Measurements from ENCODE around the gene ACP6. TPM values are rescaled to one million over a fixed set of nuclear protein-coding genes. Genes with fewer than 3 reads are reported as not detected.

Gene ACP6
- total RNA-seq, 6 experiments from 2014 or later, result 12.4 to 16.9 (median 15.3) TPM

DNA sequence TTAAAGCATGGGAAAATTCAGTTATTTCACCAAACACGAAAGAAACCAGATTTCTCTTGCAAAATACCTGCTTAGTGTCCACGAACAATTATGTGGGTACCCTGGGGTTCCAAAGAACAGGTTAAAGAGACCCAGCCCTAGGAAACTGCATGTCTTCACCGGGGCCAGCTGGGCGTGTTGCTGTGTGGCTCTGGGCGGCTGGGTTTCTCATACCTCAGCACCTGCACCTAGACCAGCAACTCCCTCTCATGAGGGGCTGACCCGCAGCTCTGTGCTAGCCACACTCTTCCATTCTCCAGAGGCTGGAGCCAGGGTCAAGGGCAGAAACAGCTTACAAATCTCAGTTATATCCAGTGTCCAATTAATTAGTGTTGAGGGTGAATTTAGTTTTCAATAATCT lies 40.3 kb downstream of the ACP6 start:
- no peak overlapping the region for H3K4me3 Mint-ChIP-seq
- H3K27ac Mint-ChIP-seq, result no peak overlapping the region
- no peaks in the 10 kb centered on the region for H3K9me3 Mint-ChIP-seq
- no peak for DNase-seq
- no peaks in the 10 kb centered on the region for H3K27me3 Mint-ChIP-seq (ENCODE audit: insufficient read depth)
- no peaks in the 10 kb centered on the region; the same call in 1 of the 2 replicates for H3K36me3 Mint-ChIP-seq (ENCODE audit: low read depth)
- no peaks in the 10 kb centered on the region for H3K4me1 Mint-ChIP-seq (ENCODE audit: low read depth)
- TF ChIP-seq, protein P1, sequence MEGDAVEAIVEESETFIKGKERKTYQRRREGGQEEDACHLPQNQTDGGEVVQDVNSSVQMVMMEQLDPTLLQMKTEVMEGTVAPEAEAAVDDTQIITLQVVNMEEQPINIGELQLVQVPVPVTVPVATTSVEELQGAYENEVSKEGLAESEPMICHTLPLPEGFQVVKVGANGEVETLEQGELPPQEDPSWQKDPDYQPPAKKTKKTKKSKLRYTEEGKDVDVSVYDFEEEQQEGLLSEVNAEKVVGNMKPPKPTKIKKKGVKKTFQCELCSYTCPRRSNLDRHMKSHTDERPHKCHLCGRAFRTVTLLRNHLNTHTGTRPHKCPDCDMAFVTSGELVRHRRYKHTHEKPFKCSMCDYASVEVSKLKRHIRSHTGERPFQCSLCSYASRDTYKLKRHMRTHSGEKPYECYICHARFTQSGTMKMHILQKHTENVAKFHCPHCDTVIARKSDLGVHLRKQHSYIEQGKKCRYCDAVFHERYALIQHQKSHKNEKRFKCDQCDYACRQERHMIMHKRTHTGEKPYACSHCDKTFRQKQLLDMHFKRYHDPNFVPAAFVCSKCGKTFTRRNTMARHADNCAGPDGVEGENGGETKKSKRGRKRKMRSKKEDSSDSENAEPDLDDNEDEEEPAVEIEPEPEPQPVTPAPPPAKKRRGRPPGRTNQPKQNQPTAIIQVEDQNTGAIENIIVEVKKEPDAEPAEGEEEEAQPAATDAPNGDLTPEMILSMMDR (IDR thresholded peaks at IDR 0.05), result no peak

DNA sequence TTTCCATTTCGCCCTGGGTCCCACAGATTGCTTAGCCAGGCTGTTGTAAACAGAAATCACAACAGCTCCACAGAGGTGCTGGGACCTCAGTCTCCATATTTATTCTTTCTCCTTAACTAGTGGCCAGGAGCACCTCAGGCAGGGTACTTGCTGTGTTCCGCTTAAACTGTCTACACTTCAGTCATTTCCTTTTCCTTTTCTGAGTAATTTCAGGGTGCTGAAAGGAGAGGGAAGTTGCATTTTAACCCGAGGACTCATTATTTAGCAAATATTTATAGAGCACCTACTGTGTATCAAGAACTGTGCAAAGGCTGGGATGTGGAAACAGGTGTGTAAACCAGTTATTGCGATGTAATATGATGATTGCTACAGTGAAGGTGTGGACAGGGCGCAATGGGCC lies 41.9 kb downstream of the ACP6 start:
- Mint-ChIP-seq H3K9me3 (no peaks in the 10 kb centered on the region), H3K4me3 (no peak overlapping the region), H3K27me3 (ENCODE audit: insufficient read depth) (no peaks in the 10 kb centered on the region), H3K4me1 (ENCODE audit: low read depth) (no peaks in the 10 kb centered on the region), H3K36me3 (ENCODE audit: low read depth) (no peaks in the 10 kb centered on the region; the same call in 1 of the 2 replicates), H3K27ac (no peak overlapping the region)
- DNase-seq, result no peak
- TF ChIP-seq, protein P1 (IDR thresholded peaks at IDR 0.05), result no peak

DNA sequence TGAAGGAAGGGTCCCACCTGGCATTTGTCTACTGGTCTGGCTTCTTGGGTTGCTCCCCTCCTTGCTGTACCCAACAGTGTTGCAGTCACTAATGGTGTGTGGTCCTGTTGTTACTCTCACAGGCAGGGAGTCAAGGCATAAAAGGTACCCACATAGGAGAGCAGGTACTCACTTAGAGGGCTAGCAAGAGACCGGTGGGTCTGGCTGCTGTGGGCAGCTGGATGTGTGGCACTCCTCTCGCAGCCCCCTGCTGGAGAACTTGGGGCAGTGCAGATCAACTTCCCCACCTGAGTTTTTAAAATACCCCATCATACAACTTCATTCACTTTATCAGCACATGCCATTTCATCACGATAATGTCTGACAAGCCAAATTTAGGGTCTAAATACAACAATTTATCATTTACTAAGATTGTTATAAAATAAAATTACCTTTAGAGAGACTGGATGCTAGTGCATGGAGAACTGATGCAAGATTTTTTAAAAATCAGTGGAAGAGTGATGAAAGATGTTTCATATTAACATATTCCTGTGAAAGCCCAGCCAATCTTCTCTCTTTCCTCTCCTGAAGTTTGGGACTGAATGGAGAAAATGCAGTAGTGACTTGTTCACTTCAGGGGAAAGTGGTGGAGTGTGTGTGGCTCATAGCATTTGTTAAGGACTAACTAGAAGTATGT lies 42.8 kb downstream of the ACP6 start:
- TF ChIP-seq, protein P1 (IDR thresholded peaks at IDR 0.05), result peak; percentile 96
- no peak overlapping the region for H3K4me3 Mint-ChIP-seq
- no peaks in the 10 kb centered on the region for H3K27me3 Mint-ChIP-seq (ENCODE audit: insufficient read depth)
- no peaks in the 10 kb centered on the region for H3K9me3 Mint-ChIP-seq
- no peak overlapping the region for H3K27ac Mint-ChIP-seq
- peak; percentile 25 for DNase-seq
- no peaks in the 10 kb centered on the region for H3K4me1 Mint-ChIP-seq (ENCODE audit: low read depth)
- H3K36me3 Mint-ChIP-seq (ENCODE audit: low read depth), result no peaks in the 10 kb centered on the region; the same call in 1 of the 2 replicates

DNA sequence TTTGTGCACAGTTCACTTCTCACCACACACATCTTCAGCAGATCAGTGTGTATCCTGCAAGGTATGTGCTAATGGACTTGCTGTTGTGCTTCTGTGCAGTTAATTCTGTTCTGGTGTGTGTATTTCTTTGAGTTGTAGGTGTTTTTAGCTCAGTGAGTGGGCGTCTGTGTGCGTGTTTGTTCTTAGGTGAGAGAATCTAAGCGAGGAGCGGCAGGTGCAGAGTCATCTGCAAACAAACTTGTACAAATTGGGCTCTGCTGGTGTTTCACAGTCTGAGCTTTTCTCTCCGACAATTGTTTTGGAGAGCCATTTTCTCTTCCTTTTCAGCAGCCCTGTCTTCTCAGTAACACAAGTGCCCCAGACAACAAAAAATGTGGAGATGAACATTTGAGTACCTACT lies 43.6 kb downstream of the ACP6 start:
- H3K27me3 Mint-ChIP-seq (ENCODE audit: insufficient read depth), result no peaks in the 10 kb centered on the region
- no peak for DNase-seq
- no peak overlapping the region for H3K4me3 Mint-ChIP-seq
- TF ChIP-seq, protein P1 (IDR thresholded peaks at IDR 0.05), result no peak
- no peaks in the 10 kb centered on the region for H3K4me1 Mint-ChIP-seq (ENCODE audit: low read depth)
- H3K9me3 Mint-ChIP-seq, result no peaks in the 10 kb centered on the region
- H3K27ac Mint-ChIP-seq, result no peak overlapping the region
- H3K36me3 Mint-ChIP-seq (ENCODE audit: low read depth), result no peaks in the 10 kb centered on the region

DNA sequence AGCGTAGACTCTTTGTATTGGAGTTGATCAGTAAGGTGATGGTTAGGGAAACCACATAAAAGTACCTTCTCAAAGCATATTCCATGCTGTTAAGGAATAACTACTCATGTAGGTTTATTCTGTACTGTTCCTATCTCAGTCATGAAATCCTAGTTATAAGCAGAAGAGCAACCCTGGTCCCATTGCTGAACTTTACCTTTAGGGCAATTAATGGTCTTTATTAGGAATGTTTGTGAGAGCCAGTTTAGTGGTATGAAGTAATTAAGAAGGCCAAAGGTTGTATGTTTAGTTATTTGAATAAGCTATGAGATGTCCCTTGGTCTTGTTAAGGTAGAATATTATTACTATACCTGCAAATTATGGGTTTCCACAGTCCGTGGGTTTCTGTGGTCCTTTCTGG lies 44.0 kb downstream of the ACP6 start:
- Mint-ChIP-seq H3K4me3 (no peak overlapping the region), H3K27ac (no peak overlapping the region), H3K36me3 (ENCODE audit: low read depth) (no peaks in the 10 kb centered on the region), H3K4me1 (ENCODE audit: low read depth) (no peaks in the 10 kb centered on the region), H3K9me3 (no peaks in the 10 kb centered on the region), H3K27me3 (ENCODE audit: insufficient read depth) (no peaks in the 10 kb centered on the region)
- DNase-seq, result no peak
- TF ChIP-seq, protein P1 (IDR thresholded peaks at IDR 0.05), result no peak
